ENCODE measurements around the gene SLC22A23. TPM values are rescaled to one million over a fixed set of nuclear protein-coding genes. Genes with fewer than 3 reads are reported as not detected.

Gene SLC22A23
- total RNA-seq, 1 donor from 2014 or later: 19.2 TPM

GRCh38 chr6:3352678-3353077 lies 104.2 kb downstream of the SLC22A23 start:
- intact Hi-C loops (cut with DNase I): no loop called here
- no peaks in the 10 kb centered on the region for H3K36me3 ChIP-seq
- DNase-seq (no peak), ATAC-seq (no peak)
- H3K27ac ChIP-seq: no peak overlapping the region
- TF ChIP-seq, protein P1, sequence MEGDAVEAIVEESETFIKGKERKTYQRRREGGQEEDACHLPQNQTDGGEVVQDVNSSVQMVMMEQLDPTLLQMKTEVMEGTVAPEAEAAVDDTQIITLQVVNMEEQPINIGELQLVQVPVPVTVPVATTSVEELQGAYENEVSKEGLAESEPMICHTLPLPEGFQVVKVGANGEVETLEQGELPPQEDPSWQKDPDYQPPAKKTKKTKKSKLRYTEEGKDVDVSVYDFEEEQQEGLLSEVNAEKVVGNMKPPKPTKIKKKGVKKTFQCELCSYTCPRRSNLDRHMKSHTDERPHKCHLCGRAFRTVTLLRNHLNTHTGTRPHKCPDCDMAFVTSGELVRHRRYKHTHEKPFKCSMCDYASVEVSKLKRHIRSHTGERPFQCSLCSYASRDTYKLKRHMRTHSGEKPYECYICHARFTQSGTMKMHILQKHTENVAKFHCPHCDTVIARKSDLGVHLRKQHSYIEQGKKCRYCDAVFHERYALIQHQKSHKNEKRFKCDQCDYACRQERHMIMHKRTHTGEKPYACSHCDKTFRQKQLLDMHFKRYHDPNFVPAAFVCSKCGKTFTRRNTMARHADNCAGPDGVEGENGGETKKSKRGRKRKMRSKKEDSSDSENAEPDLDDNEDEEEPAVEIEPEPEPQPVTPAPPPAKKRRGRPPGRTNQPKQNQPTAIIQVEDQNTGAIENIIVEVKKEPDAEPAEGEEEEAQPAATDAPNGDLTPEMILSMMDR (IDR thresholded peaks at IDR 0.05): no peak
- H3K4me3 ChIP-seq: no peak overlapping the region
- H3K27me3 ChIP-seq: no peaks in the 10 kb centered on the region
- no peaks in the 10 kb centered on the region for H3K9me3 ChIP-seq
- H3K4me1 ChIP-seq: peaks cover 21% of the 10 kb centered on the region

GRCh38 chr6:3351829-3352524 lies 104.9 kb downstream of the SLC22A23 start:
- intact Hi-C loops (cut with DNase I): no loop called here
- Histone ChIP-seq H3K36me3 (no peaks in the 10 kb centered on the region), H3K27ac (no peak overlapping the region), H3K27me3 (no peaks in the 10 kb centered on the region), H3K4me1 (peaks cover 14% of the 10 kb centered on the region), H3K9me3 (no peaks in the 10 kb centered on the region), H3K4me3 (no peak overlapping the region)
- TF ChIP-seq, protein P1 (IDR thresholded peaks at IDR 0.05): no peak
- ATAC-seq (no peak), DNase-seq (no peak)

DNA sequence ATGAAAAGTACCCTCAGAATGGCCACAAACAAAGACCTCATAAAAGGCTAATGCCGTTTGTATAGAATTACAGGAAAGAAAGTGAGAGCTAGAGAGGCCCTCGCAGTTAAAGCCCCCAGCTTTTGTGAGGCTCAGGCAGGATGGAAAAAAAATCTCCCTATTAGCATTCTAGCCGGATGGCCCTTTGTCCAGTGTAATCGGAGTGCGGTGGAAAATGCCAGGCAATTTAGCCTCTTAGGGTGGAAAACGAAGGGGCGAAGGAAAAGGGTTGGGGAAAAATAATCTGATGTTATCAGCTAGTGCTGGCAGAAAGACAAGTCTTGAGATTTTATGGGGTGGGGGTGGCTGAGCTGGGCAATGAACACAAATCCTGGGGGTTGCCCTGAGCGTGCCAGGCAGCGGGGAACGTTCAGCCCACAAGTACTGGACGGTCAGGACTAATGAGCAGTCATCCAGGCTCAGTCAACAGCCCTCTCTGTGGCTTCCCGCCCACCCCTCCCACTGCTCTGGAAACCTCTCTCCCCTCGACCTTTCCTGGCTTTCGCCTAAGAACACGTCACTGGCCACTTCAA lies 105.7 kb downstream of the SLC22A23 start:
- DNase-seq (no peak), ATAC-seq (no peak)
- intact Hi-C loops (cut with DNase I): no loop called here
- Histone ChIP-seq H3K9me3 (no peaks in the 10 kb centered on the region), H3K4me1 (peaks cover 6% of the 10 kb centered on the region), H3K36me3 (no peaks in the 10 kb centered on the region), H3K27ac (no peak overlapping the region), H3K27me3 (no peaks in the 10 kb centered on the region), H3K4me3 (no peak overlapping the region)
- TF ChIP-seq, protein P1 (IDR thresholded peaks at IDR 0.05): no peak

DNA sequence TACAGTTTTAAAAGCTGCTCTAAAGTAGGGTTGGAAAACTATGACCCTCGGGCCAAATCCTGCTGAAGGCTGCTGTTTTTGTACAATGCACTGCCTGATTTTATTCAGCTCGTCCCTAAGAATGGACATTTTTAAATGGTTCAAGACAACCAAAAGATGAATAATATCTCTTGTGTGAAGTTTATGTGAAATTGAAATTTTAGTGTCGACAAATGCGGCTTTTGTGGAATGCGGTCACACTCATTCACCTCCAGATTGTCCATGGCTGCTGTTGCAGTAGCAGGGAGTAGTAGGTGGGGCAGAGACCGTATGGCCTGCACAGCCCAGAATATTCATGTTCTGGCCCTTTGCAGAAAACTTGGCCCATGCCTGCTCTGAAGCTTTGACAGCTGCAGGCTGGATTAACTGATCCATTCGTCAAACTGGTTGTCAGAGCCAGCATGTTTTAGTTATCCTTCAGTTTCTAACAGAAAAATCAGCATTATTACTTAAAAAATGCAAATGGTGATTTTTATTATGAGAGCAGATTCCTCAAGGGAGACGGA lies 106.5 kb downstream of the SLC22A23 start:
- TF ChIP-seq, protein P1 (IDR thresholded peaks at IDR 0.05): no peak
- H3K9me3 ChIP-seq: no peaks in the 10 kb centered on the region
- intact Hi-C loops (cut with DNase I): no loop called here
- peaks cover 6% of the 10 kb centered on the region for H3K4me1 ChIP-seq
- H3K36me3 ChIP-seq: no peaks in the 10 kb centered on the region
- DNase-seq (no peak), ATAC-seq (no peak)
- H3K27me3 ChIP-seq: no peaks in the 10 kb centered on the region
- no peak overlapping the region for H3K27ac ChIP-seq
- no peak overlapping the region for H3K4me3 ChIP-seq

DNA sequence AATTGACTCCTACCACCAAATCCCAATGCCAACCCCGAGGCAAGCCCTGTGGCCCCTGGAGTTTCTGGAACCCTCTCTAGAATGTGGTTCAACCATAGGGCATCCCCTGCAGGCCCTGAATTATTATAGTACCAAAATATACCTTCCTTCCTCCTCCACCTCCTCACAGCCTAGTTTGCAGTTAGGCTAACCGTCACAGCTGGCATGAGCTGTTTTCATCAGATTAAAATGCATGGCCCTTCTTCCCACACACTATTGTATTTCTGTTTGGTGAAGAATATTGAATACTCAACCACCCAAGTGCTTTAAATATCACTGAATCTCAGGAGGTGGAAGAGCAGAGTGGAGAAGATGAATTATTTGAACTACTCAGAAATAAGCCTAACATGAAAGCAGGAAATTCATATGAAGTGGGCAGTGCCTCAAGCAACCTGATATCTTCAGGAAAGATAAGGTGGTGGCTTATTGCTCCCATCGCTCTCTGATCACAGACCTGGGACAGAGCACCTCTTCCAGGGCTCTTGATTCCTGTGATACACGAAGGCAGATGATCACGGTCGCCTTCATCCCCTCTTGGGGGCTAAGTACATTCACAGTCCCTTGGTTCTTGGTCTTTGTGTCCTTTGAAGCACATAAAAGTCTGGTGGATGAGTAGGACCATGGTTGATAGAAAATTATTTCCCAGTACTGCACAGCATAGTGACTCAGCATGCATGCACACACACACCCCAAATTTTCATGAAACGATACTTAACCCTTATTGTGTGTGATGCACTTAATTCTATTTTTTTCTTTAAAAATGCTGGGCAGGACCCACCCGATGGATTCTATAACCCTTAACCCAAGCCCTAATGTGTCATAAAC lies 107.2 kb downstream of the SLC22A23 start:
- no peak for ATAC-seq
- Histone ChIP-seq H3K4me1 (peaks cover 6% of the 10 kb centered on the region), H3K4me3 (no peak overlapping the region), H3K27ac (no peak overlapping the region), H3K27me3 (no peaks in the 10 kb centered on the region), H3K9me3 (no peaks in the 10 kb centered on the region), H3K36me3 (no peaks in the 10 kb centered on the region)
- DNase-seq: no peak
- intact Hi-C loops (cut with DNase I): no loop called here
- TF ChIP-seq, protein P1 (IDR thresholded peaks at IDR 0.05): no peak
